IPS-NIHi11 (cell line): ENCODE measurements around the gene FGF5.
A peak's percentile ranks its signal among the peaks of the same experiment; 100 is the strongest.

Experiments
- DNase-seq: peaks from one replicate; pipeline ENCODE4 v3.0.0; 2012; ENCODE audit warnings: mixed read lengths, low spot score

The FGF5 gene

DNA sequence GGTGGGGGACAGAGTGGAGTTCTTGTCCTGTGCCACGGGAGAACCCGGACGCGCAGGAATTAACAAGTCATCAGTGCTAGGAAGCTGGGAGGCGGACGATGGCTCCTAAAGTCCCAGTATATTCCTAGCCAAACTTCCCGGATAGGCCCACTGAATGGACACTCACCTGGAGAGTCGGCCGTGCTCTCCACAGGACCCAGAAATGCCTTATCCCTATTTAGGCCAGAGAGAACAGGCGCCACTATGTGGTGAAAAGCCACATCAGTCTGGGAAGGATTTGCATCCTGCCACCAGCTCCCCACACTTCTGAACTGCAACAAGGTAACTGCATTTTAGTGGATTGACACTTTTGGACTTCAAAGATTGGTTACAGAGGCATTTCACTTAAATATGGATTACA, 70.1 kb downstream of the FGF5 start:
- peak; percentile 58 for DNase-seq

DNA sequence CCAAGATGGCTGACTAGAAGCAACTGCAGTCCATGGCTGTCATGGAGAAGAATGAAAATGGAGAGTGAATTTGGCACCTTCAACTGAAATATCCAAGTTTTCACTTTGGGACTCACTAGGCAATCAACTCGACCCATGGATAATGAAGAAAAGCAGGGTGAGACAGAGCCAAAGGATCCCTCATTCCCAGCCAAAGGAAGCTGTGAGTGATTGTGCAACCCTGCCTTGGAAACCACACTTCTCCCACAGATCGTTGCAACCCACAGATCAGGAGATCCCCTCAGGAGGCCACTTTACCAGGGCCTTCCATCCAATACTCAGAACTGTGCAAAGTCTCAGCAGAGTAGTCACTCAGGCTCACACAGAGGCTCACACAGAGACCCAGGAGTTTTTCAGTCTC, 73.6 kb downstream of the FGF5 start:
- DNase-seq, result no peak
